Tibial artery (tissue), 4 donors: ENCODE measurements around the gene LSS.
"Not testable (repeated sequence)": the region's sequence is repeated elsewhere in the genome, so short reads cannot be mapped to it uniquely, and the experiment has no call there.

Experiments
- DNase-seq, 2 donors: peaks; one replicate each; pipeline ENCODE4 v3.0.0-alpha.2; 2019
- H3K27ac ChIP-seq, 2 donors: fragments of 200-600 bp; sonication (generic) in 1 of 2; 1 replicate in 1 of 2; 2 replicates in 1 of 2; pipeline ENCODE4 v1.5.1; 2018 to 2019; ENCODE audit warnings: mild to moderate bottlenecking in 1 of 2
- H3K27me3 ChIP-seq, 2 donors: fragments of 200-600 bp; sonication (generic) in 1 of 2; one replicate each; pipeline versions ENCODE4 v1.5.1 to v1.6.0; 2016 to 2019
- H3K36me3 ChIP-seq, 3 donors: fragments of 200-600 bp; sonication (generic) in 2 of 3; one replicate each; pipeline ENCODE4 v1.5.1; 2016 to 2019; ENCODE audit warnings: mild to moderate bottlenecking in 2 of 3
- H3K4me1 ChIP-seq, 4 donors: fragments of 200-600 bp; sonication (generic) in 2 of 4; 1 replicate in 3 of 4; 2 replicates in 1 of 4; pipeline ENCODE4 v1.5.1; 2016 to 2019
- H3K4me3 ChIP-seq, 2 donors: fragments of 200-600 bp; sonication (generic) in 1 of 2; 1 replicate in 1 of 2; 2 replicates in 1 of 2; pipeline ENCODE4 v1.5.1; 2018 to 2019; ENCODE audit warnings: mild to moderate bottlenecking in 2 of 2
- H3K9me3 ChIP-seq, 3 donors: fragments of 200-600 bp; sonication (generic) in 1 of 3; one replicate each; pipeline ENCODE4 v1.5.1; 2016 to 2019
- CTCF ChIP-seq, 2 experiments: fragments of 200-600 bp in 1 of 2; fragments of 450-650 bp in 1 of 2; IDR thresholded peaks; one replicate each; pipeline ENCODE4 v1.5.1; 2017 to 2019; ENCODE audit warnings: antibody characterized with exemption in 2 of 2, mild to moderate bottlenecking in 1 of 2, moderate library complexity in 1 of 2
- intact Hi-C: fragments of 100-400 bp; cut with DNase I; formaldehyde crosslinking; loops from one replicate; pipeline ENCODE4 v1.15.0; 2023; ENCODE audit warnings: low total_unique reads

The LSS gene

GRCh38 chr21:46148106-46148505 lies 80.5 kb downstream of the LSS start:
- H3K4me1 ChIP-seq, result peaks cover 0 to 14% (median 6%) of the 10 kb centered on the region in 4 donors
- peak in 1 of 2 donors; percentile 51 for DNase-seq
- no peak overlapping the region for H3K4me3 ChIP-seq
- TF ChIP-seq CTCF (IDR thresholded peaks at IDR 0.05), result no peak
- intact Hi-C loops, result loop anchor here (10.0 kb wide), 2 partner anchors 47 to 137 kb away; partner anchors contain the start of genes MCM3AP and YBEY
- H3K27ac ChIP-seq, result no peak overlapping the region
- peaks cover 0 to 9% of the 10 kb centered on the region in 2 donors for H3K27me3 ChIP-seq
- no peaks in the 10 kb centered on the region for H3K9me3 ChIP-seq
- no peaks in the 10 kb centered on the region for H3K36me3 ChIP-seq

GRCh38 chr21:46147429-46147828 lies 81.1 kb downstream of the LSS start:
- H3K4me1 ChIP-seq, result peaks cover 0 to 10% (median 4%) of the 10 kb centered on the region in 4 donors
- not testable (repeated sequence) for H3K27me3 ChIP-seq, H3K27ac ChIP-seq, H3K9me3 ChIP-seq, H3K36me3 ChIP-seq, H3K4me3 ChIP-seq
- intact Hi-C loops, result loop anchor here (10.0 kb wide), 2 partner anchors 47 to 137 kb away; partner anchors contain the start of genes MCM3AP and YBEY
- DNase-seq, result peak in 1 of 2 donors; percentile 60

- Histone ChIP-seq H3K27me3 (peaks cover 0 to 9% of the 10 kb centered on the region in 2 donors), H3K4me1 (peaks cover 0 to 10% (median 4%) of the 10 kb centered on the region in 4 donors), H3K36me3 (no peaks in the 10 kb centered on the region), H3K27ac (no peak overlapping the region), H3K9me3 (no peaks in the 10 kb centered on the region), H3K4me3 (no peak overlapping the region)
- intact Hi-C loops, result loop anchor here (10.0 kb wide), 2 partner anchors 48 to 138 kb away; partner anchors contain the start of genes MCM3AP and YBEY
- peak in 1 of 2 donors; percentile 53 for DNase-seq
- TF ChIP-seq CTCF (IDR thresholded peaks at IDR 0.05), result no peak
Observed at GRCh38 chr21:46146856-46147255, 81.7 kb downstream of the LSS start.

- Histone ChIP-seq H3K27ac (no peak overlapping the region), H3K9me3 (no peaks in the 10 kb centered on the region), H3K4me3 (no peak overlapping the region), H3K36me3 (no peaks in the 10 kb centered on the region), H3K4me1 (peaks cover 0 to 10% (median 4%) of the 10 kb centered on the region in 4 donors), H3K27me3 (peaks cover 0 to 4% of the 10 kb centered on the region in 2 donors)
- intact Hi-C loops, result loop anchor here (10.0 kb wide), 2 partner anchors 49 to 139 kb away; partner anchors contain the start of genes MCM3AP and YBEY
- no peak for TF ChIP-seq CTCF (IDR thresholded peaks at IDR 0.05)
- peak in 1 of 2 donors; percentile 61 for DNase-seq
Observed at GRCh38 chr21:46145840-46146691, 82.5 kb downstream of the LSS start.

GRCh38 chr21:46145159-46145839 lies 83.3 kb downstream of the LSS start:
- Histone ChIP-seq H3K36me3 (no peaks in the 10 kb centered on the region), H3K27me3 (no peaks in the 10 kb centered on the region), H3K9me3 (no peaks in the 10 kb centered on the region), H3K4me3 (no peak overlapping the region), H3K4me1 (peaks cover 0 to 10% (median 4%) of the 10 kb centered on the region in 4 donors), H3K27ac (no peak overlapping the region)
- intact Hi-C loops, result loop anchor here (10.0 kb wide), 2 partner anchors 50 to 140 kb away; partner anchors contain the start of genes MCM3AP and YBEY
- peak in 1 of 2 donors; percentile 60 for DNase-seq
- no peak for TF ChIP-seq CTCF (IDR thresholded peaks at IDR 0.05)
